ENCODE results near the gene CHST11. TPM values are rescaled to one million over a fixed set of nuclear protein-coding genes. Genes with fewer than 3 reads are reported as not detected.

Gene CHST11
- total RNA-seq, 1 donor from 2014 or later = 7.7 TPM

GRCh38 chr12:104575442-104576186, 118.9 kb downstream of the CHST11 start:
- Histone ChIP-seq H3K9ac (no peak overlapping the region), H3K9me3 (ENCODE audit: low read depth) (no peaks in the 10 kb centered on the region), H3K79me2 (ENCODE audit: low read depth) (no peaks in the 10 kb centered on the region), H3K4me3 (no peak overlapping the region), H3K27ac (no peak overlapping the region), H3K4me2 (no peak overlapping the region), H3K27me3 (no peaks in the 10 kb centered on the region), H3F3A (ENCODE audit: low read depth) (no peaks in the 10 kb centered on the region), H4K20me1 (ENCODE audit: low read depth) (no peaks in the 10 kb centered on the region), H3K4me1 (no peaks in the 10 kb centered on the region), H3K36me3 (no peaks in the 10 kb centered on the region), H2AFZ (replicated peaks) (no peak overlapping the region)
- H3K4me1 Mint-ChIP-seq = peaks cover 13% of the 10 kb centered on the region
- peaks cover 2% of the 10 kb centered on the region for H3K27me3 Mint-ChIP-seq (ENCODE audit: insufficient read depth, low read depth)
- TF ChIP-seq EZH2 (IDR thresholded peaks at IDR 0.05) (no peak), CTCF (IDR thresholded peaks at IDR 0.05) (no peak), EZH2phosphoT487 (IDR thresholded peaks at IDR 0.05) (no peak)
- no peak overlapping the region for H3K4me3 Mint-ChIP-seq
- peaks cover 5% of the 10 kb centered on the region for H3K9me3 Mint-ChIP-seq
- H3K36me3 Mint-ChIP-seq = peaks cover 2% of the 10 kb centered on the region
- H3K27ac Mint-ChIP-seq = peak overlapping the region; percentile 83
- no peak for DNase-seq (ENCODE audit: low spot score)

- peaks cover 13% of the 10 kb centered on the region for H3K4me1 Mint-ChIP-seq
- peaks cover 2% of the 10 kb centered on the region for H3K27me3 Mint-ChIP-seq (ENCODE audit: insufficient read depth, low read depth)
- Histone ChIP-seq H3K4me1 (no peaks in the 10 kb centered on the region), H3K4me2 (no peak overlapping the region), H3K36me3 (no peaks in the 10 kb centered on the region), H3K9ac (no peak overlapping the region), H3K4me3 (no peak overlapping the region), H2AFZ (replicated peaks) (no peak overlapping the region), H3K27ac (no peak overlapping the region), H3K9me3 (ENCODE audit: low read depth) (no peaks in the 10 kb centered on the region), H4K20me1 (ENCODE audit: low read depth) (no peaks in the 10 kb centered on the region), H3K79me2 (ENCODE audit: low read depth) (no peaks in the 10 kb centered on the region), H3K27me3 (no peaks in the 10 kb centered on the region), H3F3A (ENCODE audit: low read depth) (no peaks in the 10 kb centered on the region)
- no peak for DNase-seq (ENCODE audit: low spot score)
- H3K27ac Mint-ChIP-seq = no peak overlapping the region
- no peak for TF ChIP-seq EZH2 (IDR thresholded peaks at IDR 0.05)
- no peak for TF ChIP-seq CTCF (IDR thresholded peaks at IDR 0.05)
- TF ChIP-seq EZH2phosphoT487 (IDR thresholded peaks at IDR 0.05) = no peak
- H3K9me3 Mint-ChIP-seq = peaks cover 5% of the 10 kb centered on the region
- no peak overlapping the region for H3K4me3 Mint-ChIP-seq
- peaks cover 2% of the 10 kb centered on the region for H3K36me3 Mint-ChIP-seq
Observed at GRCh38 chr12:104576187-104576778, 119.5 kb downstream of the CHST11 start.

- Mint-ChIP-seq H3K4me3 (no peak overlapping the region), H3K27ac (no peak overlapping the region), H3K27me3 (ENCODE audit: insufficient read depth, low read depth) (peaks cover 3% of the 10 kb centered on the region), H3K4me1 (peaks cover 13% of the 10 kb centered on the region), H3K36me3 (peaks cover 2% of the 10 kb centered on the region), H3K9me3 (peaks cover 5% of the 10 kb centered on the region)
- Histone ChIP-seq H3K9me3 (ENCODE audit: low read depth) (no peaks in the 10 kb centered on the region), H4K20me1 (ENCODE audit: low read depth) (no peaks in the 10 kb centered on the region), H3K9ac (no peak overlapping the region), H3K36me3 (no peaks in the 10 kb centered on the region), H3K27me3 (no peaks in the 10 kb centered on the region), H3K4me2 (no peak overlapping the region), H3K79me2 (ENCODE audit: low read depth) (no peaks in the 10 kb centered on the region), H3K27ac (no peak overlapping the region), H2AFZ (replicated peaks) (no peak overlapping the region), H3F3A (ENCODE audit: low read depth) (no peaks in the 10 kb centered on the region), H3K4me3 (no peak overlapping the region), H3K4me1 (no peaks in the 10 kb centered on the region)
- TF ChIP-seq EZH2 (IDR thresholded peaks at IDR 0.05) (no peak), CTCF (IDR thresholded peaks at IDR 0.05) (no peak), EZH2phosphoT487 (IDR thresholded peaks at IDR 0.05) (no peak)
- DNase-seq (ENCODE audit: low spot score) = no peak
Observed at GRCh38 chr12:104576980-104577580, 120.3 kb downstream of the CHST11 start.

Measured in neural progenitor cell (in vitro differentiated cells).